A549 (cell line): Measurements from ENCODE around the gene ITGB1.

ENCODE experiments used
- EP300 ChIP-seq, 2 experiments: fragments of >200 bp; sonication (Bioruptor Twin); formaldehyde crosslinking; IDR thresholded peaks; 2 replicates in 1 of 2; 3 replicates in 1 of 2; pipeline ENCODE4 v1.6.1; 2016 to 2017
- ESRRA ChIP-seq: fragments of 150-350 bp; IDR thresholded peaks from 2 replicates; pipeline ENCODE4 v1.6.1; 2014; ENCODE audit warnings: mild to moderate bottlenecking, low read length, borderline replicate concordance
- RCOR1 ChIP-seq: fragments of 150-350 bp; IDR thresholded peaks from 2 replicates; pipeline ENCODE4 v1.6.1; 2014; ENCODE audit warnings: antibody characterized with exemption, low read length, low read depth
- TF ChIP-seq, protein P1 (sequence below): fragments of 450-650 bp; IDR thresholded peaks from 2 replicates; pipeline ENCODE4 v1.6.1; 2014; ENCODE audit warnings: antibody characterized with exemption
- TF ChIP-seq, protein P2 (sequence below): fragments of 200-600 bp; sonication (generic); IDR thresholded peaks from 2 replicates; pipeline ENCODE4 v1.6.1; 2016; ENCODE audit warnings: antibody characterized with exemption, mild to moderate bottlenecking, moderate library complexity

DNA sequence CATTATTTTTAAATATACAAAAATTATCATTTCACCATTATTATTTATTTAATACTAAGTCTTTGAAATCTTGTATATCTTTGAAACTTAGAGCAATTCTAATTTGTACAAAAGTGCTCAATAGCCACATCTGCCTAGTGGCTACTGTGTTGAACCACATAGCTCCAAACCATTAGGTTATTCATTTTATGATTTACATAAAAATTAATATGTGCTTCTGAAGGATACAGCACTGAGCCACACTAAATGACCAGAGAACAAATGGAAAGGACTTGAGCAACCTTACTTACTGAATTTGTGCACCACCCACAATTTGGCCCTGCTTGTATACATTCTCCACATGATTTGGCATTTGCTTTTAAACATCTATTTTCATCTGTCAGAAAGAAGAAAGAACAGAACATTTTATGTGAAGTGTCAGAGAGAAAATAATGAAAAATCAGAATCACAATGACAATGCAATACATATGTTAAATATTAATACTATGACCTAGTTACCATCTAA lies 25.8 kb downstream of the ITGB1 start:
- TF ChIP-seq, protein P1, sequence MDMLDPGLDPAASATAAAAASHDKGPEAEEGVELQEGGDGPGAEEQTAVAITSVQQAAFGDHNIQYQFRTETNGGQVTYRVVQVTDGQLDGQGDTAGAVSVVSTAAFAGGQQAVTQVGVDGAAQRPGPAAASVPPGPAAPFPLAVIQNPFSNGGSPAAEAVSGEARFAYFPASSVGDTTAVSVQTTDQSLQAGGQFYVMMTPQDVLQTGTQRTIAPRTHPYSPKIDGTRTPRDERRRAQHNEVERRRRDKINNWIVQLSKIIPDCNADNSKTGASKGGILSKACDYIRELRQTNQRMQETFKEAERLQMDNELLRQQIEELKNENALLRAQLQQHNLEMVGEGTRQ, result no peak
- TF ChIP-seq EP300 (IDR thresholded peaks at IDR 0.05) (no peak), RCOR1 (no peak), ESRRA (no peak)
- TF ChIP-seq, protein P2, sequence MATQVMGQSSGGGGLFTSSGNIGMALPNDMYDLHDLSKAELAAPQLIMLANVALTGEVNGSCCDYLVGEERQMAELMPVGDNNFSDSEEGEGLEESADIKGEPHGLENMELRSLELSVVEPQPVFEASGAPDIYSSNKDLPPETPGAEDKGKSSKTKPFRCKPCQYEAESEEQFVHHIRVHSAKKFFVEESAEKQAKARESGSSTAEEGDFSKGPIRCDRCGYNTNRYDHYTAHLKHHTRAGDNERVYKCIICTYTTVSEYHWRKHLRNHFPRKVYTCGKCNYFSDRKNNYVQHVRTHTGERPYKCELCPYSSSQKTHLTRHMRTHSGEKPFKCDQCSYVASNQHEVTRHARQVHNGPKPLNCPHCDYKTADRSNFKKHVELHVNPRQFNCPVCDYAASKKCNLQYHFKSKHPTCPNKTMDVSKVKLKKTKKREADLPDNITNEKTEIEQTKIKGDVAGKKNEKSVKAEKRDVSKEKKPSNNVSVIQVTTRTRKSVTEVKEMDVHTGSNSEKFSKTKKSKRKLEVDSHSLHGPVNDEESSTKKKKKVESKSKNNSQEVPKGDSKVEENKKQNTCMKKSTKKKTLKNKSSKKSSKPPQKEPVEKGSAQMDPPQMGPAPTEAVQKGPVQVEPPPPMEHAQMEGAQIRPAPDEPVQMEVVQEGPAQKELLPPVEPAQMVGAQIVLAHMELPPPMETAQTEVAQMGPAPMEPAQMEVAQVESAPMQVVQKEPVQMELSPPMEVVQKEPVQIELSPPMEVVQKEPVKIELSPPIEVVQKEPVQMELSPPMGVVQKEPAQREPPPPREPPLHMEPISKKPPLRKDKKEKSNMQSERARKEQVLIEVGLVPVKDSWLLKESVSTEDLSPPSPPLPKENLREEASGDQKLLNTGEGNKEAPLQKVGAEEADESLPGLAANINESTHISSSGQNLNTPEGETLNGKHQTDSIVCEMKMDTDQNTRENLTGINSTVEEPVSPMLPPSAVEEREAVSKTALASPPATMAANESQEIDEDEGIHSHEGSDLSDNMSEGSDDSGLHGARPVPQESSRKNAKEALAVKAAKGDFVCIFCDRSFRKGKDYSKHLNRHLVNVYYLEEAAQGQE, result no peak
